ENCODE results near the gene LRRC45. TPM values are rescaled to one million over a fixed set of nuclear protein-coding genes. Genes with fewer than 3 reads are reported as not detected.

Gene LRRC45
- total RNA-seq, 3 donors from 2014 or later (not counting 1 experiment from before 2014, with no cell fraction given): 15.9 to 21.6 (median 16.8) TPM

DNA sequence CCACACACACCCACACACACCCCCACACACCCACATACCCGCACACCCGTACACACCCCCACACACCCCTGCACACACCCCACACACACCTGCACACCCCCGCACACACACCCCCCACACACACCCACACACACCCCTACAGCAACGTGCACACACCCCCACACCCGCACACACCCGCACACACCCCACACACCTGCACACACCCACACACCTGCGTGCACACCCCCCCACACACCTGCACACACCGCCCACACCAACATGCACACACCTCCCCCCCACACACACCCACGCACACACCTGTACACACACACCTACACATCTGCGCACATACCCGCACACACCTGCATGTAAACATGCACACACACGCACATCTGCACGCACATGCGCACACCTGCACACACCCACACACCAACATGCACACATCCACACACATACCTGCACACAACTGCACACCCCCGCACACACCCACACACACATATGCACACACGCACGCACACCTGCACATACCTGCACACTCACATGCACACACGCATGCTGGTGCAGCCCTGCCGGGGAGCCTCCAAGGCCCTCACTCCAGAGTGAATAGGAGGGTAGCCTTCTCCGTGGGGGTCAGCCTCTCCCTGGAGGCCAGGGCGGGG lies 38.2 kb upstream of the LRRC45 start:
- peaks cover 10% of the 10 kb centered on the region for H3K4me1 ChIP-seq (ENCODE audit: control insufficient read depth, insufficient read depth, low read length)
- Mint-ChIP-seq H3K4me1 (peaks cover 0 to 23% of the 10 kb centered on the region in 2 donors), H3K4me3 (no peak overlapping the region), H3K27ac (no peak overlapping the region), H3K27me3 (ENCODE audit: low read depth in 2 of 2) (no peaks in the 10 kb centered on the region), H3K9me3 (no peaks in the 10 kb centered on the region), H3K36me3 (no peaks in the 10 kb centered on the region)
- intact Hi-C loops (cut with micrococcal nuclease): no loop called here
- no peaks in the 10 kb centered on the region for H3K9me3 ChIP-seq (ENCODE audit: control insufficient read depth, insufficient read depth, low read length)
- H3K27me3 ChIP-seq (ENCODE audit: control insufficient read depth, insufficient read depth, low read length): no peaks in the 10 kb centered on the region
- peaks cover 25% of the 10 kb centered on the region for H3K36me3 ChIP-seq (ENCODE audit: control insufficient read depth, insufficient read depth, low read length)
- DNase-seq (no peak), ATAC-seq (peak in 1 of 3 donors; percentile 41)
- no peak overlapping the region for H3K27ac ChIP-seq (ENCODE audit: low read length)
- TF ChIP-seq, protein P1, sequence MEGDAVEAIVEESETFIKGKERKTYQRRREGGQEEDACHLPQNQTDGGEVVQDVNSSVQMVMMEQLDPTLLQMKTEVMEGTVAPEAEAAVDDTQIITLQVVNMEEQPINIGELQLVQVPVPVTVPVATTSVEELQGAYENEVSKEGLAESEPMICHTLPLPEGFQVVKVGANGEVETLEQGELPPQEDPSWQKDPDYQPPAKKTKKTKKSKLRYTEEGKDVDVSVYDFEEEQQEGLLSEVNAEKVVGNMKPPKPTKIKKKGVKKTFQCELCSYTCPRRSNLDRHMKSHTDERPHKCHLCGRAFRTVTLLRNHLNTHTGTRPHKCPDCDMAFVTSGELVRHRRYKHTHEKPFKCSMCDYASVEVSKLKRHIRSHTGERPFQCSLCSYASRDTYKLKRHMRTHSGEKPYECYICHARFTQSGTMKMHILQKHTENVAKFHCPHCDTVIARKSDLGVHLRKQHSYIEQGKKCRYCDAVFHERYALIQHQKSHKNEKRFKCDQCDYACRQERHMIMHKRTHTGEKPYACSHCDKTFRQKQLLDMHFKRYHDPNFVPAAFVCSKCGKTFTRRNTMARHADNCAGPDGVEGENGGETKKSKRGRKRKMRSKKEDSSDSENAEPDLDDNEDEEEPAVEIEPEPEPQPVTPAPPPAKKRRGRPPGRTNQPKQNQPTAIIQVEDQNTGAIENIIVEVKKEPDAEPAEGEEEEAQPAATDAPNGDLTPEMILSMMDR (IDR thresholded peaks at IDR 0.05): no peak
- 93% methylated on average over 20 of the region's 21 CpGs for WGBS (ENCODE audit: insufficient coverage)
- H3K4me3 ChIP-seq (ENCODE audit: low read length): no peak overlapping the region

DNA sequence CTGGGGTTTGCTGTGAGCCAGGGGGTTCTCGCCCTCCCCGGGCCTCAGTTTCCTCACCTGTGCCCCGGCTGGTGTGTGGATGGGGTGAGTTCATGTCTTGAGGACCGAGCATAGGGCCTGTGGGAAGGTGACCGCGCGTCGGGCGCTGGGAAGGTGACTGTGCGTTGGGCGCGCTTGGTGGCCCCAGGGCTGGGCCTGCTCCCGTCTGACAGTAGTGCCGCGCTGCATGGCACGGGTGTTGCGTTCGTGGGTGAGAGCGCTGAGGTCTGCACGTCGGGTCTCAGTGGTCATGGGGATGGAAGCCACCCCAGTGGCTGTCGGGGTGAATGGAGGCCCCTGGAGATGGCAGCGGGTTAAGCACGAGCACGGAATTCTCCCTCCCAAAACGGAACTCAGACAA lies 36.5 kb upstream of the LRRC45 start:
- DNase-seq (no peak), ATAC-seq (no peak)
- no peak overlapping the region for H3K27ac ChIP-seq (ENCODE audit: low read length)
- no peaks in the 10 kb centered on the region for H3K27me3 Mint-ChIP-seq (ENCODE audit: low read depth in 2 of 2)
- H3K4me1 Mint-ChIP-seq: peaks cover 6 to 18% of the 10 kb centered on the region in 2 donors
- no peaks in the 10 kb centered on the region for H3K9me3 ChIP-seq (ENCODE audit: control insufficient read depth, insufficient read depth, low read length)
- H3K27ac Mint-ChIP-seq: peak overlapping the region in 1 of 2 donors; percentile 53
- no peaks in the 10 kb centered on the region for H3K4me1 ChIP-seq (ENCODE audit: control insufficient read depth, insufficient read depth, low read length)
- no peaks in the 10 kb centered on the region for H3K36me3 Mint-ChIP-seq
- TF ChIP-seq, protein P1 (IDR thresholded peaks at IDR 0.05): no peak
- 95% methylated on average over 26 of the region's 26 CpGs for WGBS (ENCODE audit: insufficient coverage)
- H3K27me3 ChIP-seq (ENCODE audit: control insufficient read depth, insufficient read depth, low read length): no peaks in the 10 kb centered on the region
- no peak overlapping the region for H3K4me3 Mint-ChIP-seq
- no peak overlapping the region for H3K4me3 ChIP-seq (ENCODE audit: low read length)
- intact Hi-C loops (cut with micrococcal nuclease): no loop called here
- H3K36me3 ChIP-seq (ENCODE audit: control insufficient read depth, insufficient read depth, low read length): peaks cover 25% of the 10 kb centered on the region
- H3K9me3 Mint-ChIP-seq: no peaks in the 10 kb centered on the region

DNA sequence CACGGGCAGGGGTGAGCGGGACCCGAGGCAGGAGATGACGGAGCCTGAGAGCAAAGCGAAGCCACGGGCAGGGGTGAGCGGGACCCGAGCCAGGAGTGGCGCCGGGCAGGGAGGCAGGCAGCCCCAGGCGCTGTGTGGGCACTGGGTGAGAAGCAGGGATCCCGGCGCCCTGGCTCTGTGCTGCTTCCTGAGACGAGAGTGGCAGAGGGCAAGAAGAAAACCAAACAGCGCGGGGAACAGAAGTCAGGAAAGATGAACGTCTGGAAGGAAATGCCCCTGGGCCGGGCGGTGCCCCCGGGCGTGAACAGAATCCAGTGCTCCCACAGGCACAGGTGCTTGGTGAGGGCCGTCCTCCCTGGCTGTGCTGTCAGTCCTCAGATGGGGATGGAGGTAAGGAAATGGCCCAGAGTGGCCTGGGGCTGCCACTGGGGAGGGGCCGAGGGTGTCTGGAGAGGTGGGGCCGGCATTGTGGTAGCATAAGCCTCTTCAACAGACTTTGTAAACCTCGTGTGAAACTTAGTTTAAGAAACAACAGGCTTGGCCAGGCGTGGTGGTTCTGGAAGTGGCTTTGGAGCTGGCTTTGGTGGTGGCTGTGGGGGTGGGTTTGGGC lies 35.8 kb upstream of the LRRC45 start:
- H3K9me3 ChIP-seq (ENCODE audit: control insufficient read depth, insufficient read depth, low read length): no peaks in the 10 kb centered on the region
- ATAC-seq (no peak), DNase-seq (no peak)
- 90% methylated on average over 26 of the region's 26 CpGs for WGBS (ENCODE audit: insufficient coverage)
- Mint-ChIP-seq H3K9me3 (no peaks in the 10 kb centered on the region), H3K27ac (peak overlapping the region in 1 of 2 donors; percentile 53), H3K27me3 (ENCODE audit: low read depth in 2 of 2) (no peaks in the 10 kb centered on the region), H3K36me3 (no peaks in the 10 kb centered on the region), H3K4me1 (peaks cover 6 to 18% of the 10 kb centered on the region in 2 donors), H3K4me3 (no peak overlapping the region)
- intact Hi-C loops (cut with micrococcal nuclease): no loop called here
- no peaks in the 10 kb centered on the region for H3K4me1 ChIP-seq (ENCODE audit: control insufficient read depth, insufficient read depth, low read length)
- H3K27me3 ChIP-seq (ENCODE audit: control insufficient read depth, insufficient read depth, low read length): no peaks in the 10 kb centered on the region
- TF ChIP-seq, protein P1 (IDR thresholded peaks at IDR 0.05): no peak
- no peak overlapping the region for H3K27ac ChIP-seq (ENCODE audit: low read length)
- H3K36me3 ChIP-seq (ENCODE audit: control insufficient read depth, insufficient read depth, low read length): peaks cover 25% of the 10 kb centered on the region
- no peak overlapping the region for H3K4me3 ChIP-seq (ENCODE audit: low read length)

Data from natural killer cell (primary cell).